GM20431 (cell line): ENCODE measurements around the gene VAMP5.
"Not testable (repeated sequence)": the region's sequence is repeated elsewhere in the genome, so short reads cannot be mapped to it uniquely, and the experiment has no call there.

Experiments
- in situ Hi-C: fragments of 300-500 bp; cut with MseI, MboI; formaldehyde crosslinking; loops from one replicate; pipeline ENCODE4 v1.15.0; 2020; ENCODE audit warnings: low sequenced_read_pairs; ENCODE audit not compliant: unreplicated experiment

Gene VAMP5

GRCh38 chr2:85599468-85600234 is 15.4 kb downstream of the VAMP5 start:
- in situ Hi-C loops, result no loop called here

DNA sequence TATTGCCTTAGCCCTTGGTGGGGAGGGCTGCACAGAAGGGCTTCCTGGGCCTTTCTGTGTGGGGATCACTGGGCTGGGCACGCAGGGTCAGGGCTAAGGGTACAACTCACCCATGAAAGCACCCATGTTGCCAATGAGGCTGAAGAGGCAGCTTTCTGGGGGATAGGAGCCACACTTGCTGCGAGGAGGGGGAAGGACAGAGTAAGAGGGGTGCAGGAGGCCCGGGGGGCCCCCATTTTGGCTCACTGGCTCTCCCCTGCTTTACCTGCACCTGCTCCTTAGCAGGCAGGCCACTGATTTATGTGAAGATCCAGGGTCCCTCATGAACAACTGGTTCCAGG is 16.0 kb downstream of the VAMP5 start:
- in situ Hi-C loops, result no loop called here

GRCh38 chr2:85600951-85601770 is 16.9 kb downstream of the VAMP5 start:
- in situ Hi-C loops, result no loop called here

GRCh38 chr2:85601771-85602475 is 17.7 kb downstream of the VAMP5 start:
- in situ Hi-C loops, result no loop called here

DNA sequence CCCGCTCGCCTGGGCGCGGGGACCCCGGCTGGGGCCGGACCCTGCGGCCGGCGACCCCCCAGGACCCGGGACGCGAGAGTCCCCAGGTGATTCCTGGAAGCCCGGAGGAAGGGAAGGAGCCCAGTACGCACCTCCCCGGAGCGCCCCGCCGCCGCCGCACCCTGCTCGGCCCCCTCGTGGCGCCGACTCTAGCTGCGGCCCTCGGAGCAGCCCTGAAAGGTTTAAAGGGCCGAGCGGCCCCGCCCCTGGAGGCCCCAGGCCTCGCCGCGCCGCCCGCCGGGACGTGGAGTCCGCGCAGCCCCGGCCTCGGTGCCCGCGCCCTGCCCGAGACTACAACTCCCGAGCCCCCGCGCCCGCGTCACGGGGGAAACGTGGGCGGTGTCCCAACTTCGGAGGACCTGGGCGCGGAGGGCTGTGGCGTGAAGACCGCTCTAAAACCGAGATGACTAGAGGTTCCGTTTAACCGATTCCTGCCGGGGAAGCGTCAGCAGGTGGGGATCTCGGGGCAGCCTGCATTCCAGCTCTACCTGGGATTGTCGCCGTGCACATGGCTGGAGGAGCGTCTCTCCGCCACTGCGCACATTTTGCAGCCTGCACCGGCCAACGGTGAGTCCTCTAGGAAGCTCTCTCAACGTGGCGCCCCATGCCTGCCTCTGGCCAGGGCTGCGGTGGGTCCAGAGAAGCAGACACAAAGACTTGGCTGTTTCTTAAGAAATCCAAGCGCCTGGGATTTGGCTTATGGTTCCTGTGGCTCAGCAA is 18.4 kb downstream of the VAMP5 start, which contains the start of gene TMEM150A:
TMEM150A (minus strand) TSS at position 223 of the 759 bp plus-strand sequence. CDS start 750 bp downstream, outside the sequence.
- in situ Hi-C loops, result no loop called here

DNA sequence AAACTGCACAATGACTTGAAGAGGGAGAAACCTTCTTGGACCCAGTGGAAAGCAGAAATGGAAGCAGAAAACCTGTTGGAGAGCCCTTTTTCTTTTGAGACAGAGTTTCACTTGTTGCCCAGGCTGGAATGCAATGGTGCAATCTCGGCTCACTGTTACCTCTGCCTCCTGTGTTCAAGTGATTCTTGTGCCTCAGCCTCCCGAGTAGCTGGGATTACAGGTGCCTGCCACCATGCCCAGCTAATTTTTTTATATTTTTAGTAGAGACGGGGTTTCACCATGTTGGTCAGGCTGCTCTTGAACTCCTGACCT is 19.9 kb downstream of the VAMP5 start:
- in situ Hi-C loops, result not testable (repeated sequence)

GRCh38 chr2:85604568-85605339 is 20.5 kb downstream of the VAMP5 start:
- in situ Hi-C loops, result no loop called here

- in situ Hi-C loops, result no loop called here
Observed at GRCh38 chr2:85605406-85606115, 21.3 kb downstream of the VAMP5 start.

DNA sequence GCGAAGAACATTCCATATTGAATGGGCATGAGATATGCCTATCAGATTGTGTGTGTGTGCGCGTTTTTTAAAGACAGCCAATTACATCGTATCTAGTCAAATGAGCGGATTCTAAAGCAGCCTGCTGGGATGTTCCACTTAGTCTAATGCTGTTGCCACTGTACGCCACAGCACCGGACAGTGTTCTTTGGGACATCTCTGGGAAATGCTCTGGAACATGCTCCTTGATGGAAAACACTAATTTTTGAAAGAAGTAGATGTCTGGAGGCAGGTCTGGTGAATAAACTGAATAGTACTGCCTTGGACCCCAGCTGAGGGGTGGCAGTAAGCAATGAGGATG is 21.9 kb downstream of the VAMP5 start:
- in situ Hi-C loops, result no loop called here

- in situ Hi-C loops, result no loop called here
Observed at GRCh38 chr2:85607268-85608215, 23.3 kb downstream of the VAMP5 start.

DNA sequence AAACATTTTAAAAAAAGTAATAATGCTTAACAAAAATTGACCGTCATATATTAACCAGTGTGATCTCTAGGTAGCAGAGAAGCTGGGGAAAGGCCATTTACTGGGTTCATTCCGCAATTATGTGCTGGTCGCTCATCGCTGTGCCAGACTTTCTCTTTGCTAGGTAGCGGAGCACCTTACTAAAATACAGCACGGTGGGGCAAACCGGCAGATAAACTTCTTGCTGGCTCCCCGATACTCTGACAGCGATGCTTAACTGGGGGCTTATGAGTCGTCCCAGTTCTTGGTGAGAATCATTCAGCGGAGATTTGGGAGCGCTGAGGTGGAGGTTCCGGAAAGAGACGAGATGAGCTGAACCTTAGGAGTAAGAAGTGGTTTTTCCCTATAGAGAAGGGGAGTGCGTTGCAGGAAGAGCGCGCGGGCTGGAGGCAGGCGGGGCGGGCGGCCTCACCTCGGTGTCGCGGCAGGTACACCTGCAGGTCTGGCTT is 27.0 kb downstream of the VAMP5 start:
- in situ Hi-C loops, result no loop called here

DNA sequence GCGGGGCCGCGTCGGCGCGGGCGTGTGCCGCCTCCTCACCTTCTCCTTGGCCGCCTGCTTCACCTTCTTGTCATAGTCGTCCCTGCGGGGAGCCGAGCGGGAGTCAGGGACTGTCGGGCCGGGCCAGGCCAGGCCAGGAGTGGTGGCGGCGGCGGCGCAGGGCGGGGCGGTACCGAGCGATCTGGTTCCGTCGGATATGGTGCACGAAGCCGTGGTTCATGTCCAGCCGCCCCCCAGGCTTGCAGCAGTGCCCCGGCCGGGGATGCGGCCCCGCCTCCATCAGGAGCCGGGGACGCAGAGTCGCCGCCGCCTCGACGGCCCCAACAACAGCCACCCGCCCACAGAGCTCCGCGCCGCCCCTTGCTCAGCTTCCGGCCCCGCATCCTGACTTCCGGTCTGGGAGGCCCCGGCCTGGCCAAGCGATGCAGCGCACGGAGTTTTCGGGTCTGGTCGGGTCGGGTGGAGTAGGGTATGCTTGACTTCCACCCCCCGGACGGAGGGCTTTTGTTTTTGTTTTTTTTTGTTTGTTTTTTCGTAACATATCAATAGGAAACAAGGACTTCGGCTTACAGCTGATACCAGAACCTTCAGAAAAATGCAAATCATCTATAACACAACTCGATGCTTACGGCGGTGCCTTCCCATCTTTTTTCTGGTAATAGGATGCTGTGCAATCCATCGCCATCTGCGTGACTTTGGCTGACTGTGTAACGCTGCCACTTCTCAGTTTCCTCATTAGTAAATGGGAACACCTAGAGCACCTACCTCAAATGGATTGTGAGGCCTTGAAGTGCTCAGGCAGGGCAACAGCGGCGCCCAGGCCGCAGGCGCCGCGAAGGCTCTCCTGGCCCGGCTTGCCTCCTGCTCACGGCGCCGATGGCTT is 27.7 kb downstream of the VAMP5 start, which contains the start of gene C2orf68:
C2orf68 (minus strand) TSS at position 362 of the 883 bp plus-strand sequence; CDS start at position 280, 82 bp downstream.
- in situ Hi-C loops, result no loop called here

DNA sequence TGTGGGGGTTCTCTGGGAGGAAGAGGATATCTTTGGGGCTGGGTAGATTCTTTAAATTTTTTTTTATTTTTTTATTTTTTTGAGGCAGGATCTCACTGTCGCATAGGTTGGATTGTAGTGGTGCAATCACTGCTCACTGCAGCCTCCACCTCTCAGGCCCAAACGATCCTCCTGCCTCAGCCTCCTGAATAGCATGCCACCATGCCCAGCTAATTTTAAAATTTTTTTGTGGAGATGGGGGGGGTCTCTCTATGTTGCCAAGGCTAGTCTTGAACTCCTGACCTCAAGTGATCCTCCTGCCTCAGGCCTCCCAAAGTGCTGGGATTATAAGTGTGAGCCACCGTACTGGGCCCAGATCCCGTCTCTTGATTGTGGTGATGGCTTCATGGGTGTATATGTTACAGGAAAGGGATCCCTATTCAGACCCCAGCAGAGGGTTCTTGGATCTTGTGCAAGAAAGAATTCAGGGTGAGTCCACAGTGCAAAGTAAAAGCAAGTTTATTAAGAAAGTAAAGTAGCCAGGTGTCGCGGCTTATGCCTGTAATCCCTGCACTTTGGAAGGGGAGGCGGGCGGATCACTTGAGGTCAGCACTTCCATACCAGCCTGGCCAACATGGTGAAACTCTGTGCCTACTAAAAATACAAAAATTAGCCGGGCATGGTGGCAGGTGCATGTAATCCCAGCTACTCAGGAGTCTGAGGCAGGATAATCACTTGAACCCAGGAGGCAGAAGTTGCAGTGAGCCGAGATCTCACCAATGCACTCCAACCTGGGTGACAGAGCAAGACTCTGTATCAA is 29.7 kb downstream of the VAMP5 start:
- in situ Hi-C loops, result no loop called here

- in situ Hi-C loops, result not testable (repeated sequence)
Observed at GRCh38 chr2:85614757-85615156, 30.5 kb downstream of the VAMP5 start.

GRCh38 chr2:85615413-85615728 is 31.1 kb downstream of the VAMP5 start:
- in situ Hi-C loops, result no loop called here

- in situ Hi-C loops, result not testable (repeated sequence)
Observed at GRCh38 chr2:85617723-85618122, 33.5 kb downstream of the VAMP5 start.
